Hematopoietic multipotent progenitor cell treated with erythropoietin and hydrocortisone succinate and interleukin-3 and kit ligand, for 6 days (in vitro differentiated cells): Measurements from ENCODE around the gene MCTP1.
A peak's percentile ranks its signal among the peaks of the same experiment; 100 is the strongest.

ENCODE experiments used
- DNase-seq: peaks from one replicate; pipeline ENCODE4 v3.0.0-alpha.2; 2015

MCTP1 gene

DNA sequence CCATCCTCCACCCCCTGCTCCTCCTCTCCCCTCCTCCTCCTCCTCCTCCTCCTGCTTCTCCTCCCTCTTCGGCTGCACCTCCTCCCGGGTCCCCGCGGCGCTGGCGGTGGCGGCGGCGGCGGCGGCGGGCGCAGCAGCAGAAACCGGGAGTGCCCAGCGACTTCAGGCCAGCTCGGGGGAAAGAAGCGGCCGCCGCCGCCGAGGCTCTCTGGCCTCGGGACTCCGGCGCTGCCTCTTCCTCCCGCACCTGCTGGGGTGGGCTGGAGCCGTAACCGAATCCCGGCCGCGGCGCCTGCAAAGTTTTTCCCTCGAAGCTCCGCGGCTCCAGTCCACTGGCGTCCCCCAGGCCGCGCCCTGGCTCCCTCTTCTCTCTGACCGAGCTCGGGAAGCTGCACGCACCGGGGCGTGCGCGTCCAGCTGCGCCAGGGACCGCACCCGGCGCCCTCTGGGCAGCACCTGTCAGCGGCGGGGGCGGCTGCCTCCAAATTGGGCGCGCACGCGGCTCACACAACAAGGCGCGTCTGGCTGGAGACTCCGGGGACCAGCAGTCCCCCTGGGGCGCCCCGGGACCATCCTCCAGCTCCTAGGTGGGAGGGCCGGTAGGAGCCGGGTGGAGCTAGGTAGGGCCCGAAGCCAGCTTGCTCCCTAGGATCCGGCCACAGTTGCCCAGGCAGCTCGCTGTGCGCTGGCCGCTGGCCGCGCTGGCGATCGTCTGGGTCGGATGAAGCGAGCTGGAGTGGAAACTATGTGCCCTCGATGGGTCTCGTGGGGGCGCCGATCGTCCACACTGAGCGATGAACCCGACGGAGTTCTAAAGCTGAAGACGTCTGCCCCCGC, at the start of gene MCTP1:
Gene MCTP1, minus strand, starts transcription at position 523 of the 837 bp plus-strand sequence.
- DNase-seq, result peak; percentile 18

DNA sequence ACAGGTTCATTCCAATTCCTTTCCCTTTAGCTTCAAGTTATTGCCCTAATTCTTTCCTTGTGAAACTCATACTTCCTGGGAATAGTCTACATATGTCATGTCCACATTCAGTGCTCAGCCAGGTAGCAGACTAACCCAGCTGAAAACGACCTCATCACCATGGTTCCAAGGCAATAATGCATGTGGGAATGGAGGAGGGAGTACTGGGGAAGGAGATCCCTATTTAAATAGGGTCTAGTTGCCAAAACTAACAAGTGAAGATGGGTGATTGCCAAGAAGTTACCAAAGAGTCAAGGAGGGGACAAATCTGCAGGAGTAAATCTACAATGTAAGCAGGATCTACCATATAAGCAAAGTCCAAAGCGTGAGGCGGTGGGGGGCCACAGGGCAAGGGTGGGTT, 47.3 kb upstream of the MCTP1 start:
- no peak for DNase-seq

DNA sequence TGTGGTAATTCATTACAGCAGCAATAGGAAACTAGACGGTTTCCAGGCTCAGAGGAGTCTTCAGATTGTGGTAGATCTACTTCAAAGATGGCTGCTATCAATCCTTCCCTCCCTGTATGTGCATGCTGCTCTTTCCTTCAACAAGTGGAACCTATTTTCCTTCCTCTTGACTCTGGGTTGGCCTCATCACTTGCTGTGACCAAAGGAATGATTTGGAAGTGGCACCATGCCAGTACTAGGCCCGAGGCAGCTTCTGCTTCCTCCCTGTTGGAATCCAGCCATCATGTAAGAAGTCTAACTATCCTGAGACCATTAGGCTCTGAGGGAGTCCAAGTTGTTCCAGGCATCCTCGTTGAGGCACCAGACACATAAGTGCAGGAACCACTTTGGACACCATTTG, 46.5 kb upstream of the MCTP1 start:
- no peak for DNase-seq

DNA sequence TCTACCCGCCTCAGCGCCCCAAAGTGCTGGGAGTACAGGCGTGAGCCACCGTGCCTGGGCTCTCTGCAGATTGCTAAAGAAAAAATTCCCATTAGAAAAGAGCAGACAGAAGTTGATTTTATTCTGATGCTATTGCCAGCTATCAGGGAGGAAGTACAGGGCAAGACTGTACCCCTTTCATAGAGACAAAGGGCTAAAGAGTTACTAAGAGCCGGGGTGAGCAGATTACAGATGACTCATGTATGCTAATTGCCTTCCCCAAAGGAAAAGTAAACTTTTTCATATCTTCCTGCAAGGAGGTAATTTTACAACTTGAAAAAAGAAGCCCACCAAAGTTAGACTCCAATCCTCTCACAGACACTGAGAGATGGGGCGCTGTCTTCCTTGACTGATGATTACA, 42.3 kb upstream of the MCTP1 start:
- DNase-seq, result no peak

GRCh38 chr5:95317687-95318086, 32.8 kb upstream of the MCTP1 start:
- DNase-seq, result no peak

DNA sequence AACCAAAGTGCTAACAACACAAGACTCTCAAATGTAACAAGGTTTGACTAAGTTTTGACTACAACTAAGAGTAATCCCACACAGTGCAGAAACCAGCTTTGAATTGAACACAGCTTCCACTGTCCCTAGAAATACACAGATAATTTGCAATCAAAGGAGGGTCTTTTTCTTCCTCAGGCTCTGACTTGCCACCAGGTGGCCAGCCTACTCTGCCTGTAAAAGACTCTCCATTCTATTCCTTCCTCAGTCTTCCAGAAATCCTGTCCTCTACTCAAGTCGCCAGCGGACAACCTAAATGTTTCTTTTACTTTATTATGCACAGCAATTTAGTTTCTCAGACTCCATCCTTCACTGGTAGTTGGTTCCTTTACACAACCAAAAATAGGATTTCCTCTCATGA, 32.2 kb upstream of the MCTP1 start:
- DNase-seq, result no peak

DNA sequence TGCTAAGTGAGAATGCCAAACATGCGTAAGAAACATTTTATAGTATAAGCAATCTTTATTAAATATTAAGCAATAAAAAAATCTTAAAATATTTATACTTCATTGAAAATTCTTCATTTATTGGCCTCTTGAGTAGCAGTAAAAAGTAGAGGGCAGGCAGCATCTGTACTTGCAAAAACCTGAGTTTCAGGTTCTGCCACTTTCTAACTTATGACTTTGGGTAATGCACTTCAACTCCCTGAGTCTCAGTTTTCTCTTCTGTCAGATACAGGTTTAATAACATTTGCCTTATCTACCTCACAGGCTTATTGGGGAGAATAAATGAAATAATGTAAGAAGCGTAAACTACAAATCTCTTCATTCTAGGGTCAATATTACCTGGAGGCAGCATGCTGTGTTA, 19.8 kb upstream of the MCTP1 start:
- DNase-seq, result no peak

GRCh38 chr5:95298651-95299050, 13.8 kb upstream of the MCTP1 start:
- DNase-seq, result no peak

DNA sequence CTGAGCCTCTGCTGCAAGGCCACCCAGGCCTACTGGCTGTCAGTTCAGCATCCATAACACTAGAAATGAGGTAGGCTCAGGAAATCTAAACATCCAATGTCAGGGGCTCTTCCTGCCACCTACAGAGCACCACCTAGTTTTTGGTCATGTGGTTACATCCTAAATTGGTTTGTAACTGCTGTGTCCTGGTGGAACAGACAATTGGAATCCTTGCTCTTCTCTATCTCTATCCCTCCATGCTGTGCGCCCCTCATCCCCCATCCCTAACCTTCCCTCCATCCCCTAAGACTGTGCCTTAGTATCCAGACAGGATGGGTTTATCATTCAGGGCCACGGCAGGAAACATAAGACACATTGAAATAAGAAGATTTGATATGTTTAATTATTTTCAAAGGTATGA, 11.4 kb upstream of the MCTP1 start:
- DNase-seq, result no peak

GRCh38 chr5:95285409-95285755, 488 bp upstream of the MCTP1 start:
- peak; percentile 46 for DNase-seq

DNA sequence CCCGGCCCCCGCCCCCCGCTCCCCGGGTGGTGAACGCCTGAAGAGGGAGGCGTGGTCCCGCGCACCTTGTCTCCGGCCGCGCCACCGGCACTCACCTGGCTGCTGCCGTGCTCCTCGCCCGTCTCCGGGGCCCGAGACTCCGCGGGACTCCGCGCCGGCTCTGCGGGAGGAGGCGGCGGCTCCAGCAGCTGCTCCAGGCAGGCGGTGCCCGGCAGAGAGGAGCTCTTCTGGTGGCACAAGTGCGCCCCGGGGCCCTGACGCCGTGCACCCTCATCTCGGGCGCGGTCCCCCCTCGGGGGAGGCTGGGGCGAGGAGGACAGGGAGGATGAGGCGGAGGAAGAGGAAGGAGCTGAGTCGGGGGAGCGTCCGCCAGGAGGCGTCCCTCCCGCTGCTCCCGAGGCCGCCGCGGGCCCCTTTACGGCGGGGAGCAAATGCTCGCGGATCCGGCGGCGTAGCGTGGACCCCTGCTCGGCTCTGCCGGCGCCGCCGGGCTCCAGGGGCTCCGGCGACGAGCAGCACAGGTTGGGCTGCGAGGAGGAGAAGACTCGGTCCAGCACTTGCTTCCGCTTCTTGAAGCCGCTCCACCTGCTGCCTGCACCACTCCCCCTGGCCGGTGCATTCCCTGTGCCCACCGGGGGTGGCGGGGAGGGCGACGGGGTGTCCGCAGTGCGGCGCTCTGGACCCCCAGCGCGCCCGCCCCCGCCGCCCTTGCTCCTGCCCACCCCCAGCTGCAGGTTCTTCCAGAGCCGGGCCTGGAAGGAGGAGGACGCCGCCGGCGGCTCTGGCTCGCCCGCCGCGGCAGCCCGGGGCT, 928 bp downstream of the MCTP1 start:
- peak; percentile 53 for DNase-seq

DNA sequence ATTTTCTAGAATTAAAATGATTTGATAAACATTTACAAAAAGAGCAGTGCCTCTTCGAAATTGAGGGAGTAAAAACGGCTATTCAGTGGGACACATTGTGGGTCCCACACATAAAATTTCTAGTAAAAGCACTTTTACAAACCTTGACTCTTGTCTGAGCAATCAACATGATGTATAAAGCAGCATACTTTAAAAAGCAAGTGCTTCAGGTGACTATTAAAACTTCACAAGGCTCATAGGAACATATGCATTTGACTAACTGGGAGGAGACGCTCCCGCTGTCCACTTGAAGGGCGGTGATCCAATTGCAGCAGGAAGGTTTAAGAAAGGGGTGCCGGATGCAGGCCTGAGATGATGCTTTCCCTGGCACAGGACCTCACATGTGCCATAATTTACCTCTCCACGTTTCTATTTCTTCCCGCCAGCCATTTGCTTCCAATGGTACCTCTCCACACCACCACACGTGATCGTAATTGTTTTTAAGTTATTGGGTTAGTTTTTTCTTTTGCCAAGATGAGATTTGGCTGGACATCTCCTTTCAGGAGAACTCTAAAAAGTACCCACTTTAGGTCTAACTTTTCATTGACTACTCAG, 1.8 kb downstream of the MCTP1 start:
- DNase-seq, result no peak

DNA sequence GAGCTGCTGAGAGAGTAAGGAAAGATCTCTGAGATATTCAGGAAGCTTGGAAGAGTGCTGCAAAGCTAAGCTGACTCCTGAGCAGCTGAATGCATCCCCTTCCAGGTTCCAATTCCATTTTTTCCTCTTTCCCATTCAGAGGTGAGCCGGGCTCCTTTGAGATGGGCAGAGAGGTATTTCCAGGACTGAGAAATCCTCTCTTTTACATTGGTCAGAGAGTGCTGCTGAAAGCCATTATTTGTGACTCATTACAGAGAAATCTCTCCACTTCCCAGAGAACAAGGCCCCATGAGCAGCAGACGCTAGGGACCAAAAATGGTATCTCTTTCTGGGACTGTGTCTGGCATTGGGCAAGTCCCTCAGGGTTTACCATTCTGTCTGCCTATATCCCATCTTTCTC, 3.7 kb downstream of the MCTP1 start:
- DNase-seq, result no peak

DNA sequence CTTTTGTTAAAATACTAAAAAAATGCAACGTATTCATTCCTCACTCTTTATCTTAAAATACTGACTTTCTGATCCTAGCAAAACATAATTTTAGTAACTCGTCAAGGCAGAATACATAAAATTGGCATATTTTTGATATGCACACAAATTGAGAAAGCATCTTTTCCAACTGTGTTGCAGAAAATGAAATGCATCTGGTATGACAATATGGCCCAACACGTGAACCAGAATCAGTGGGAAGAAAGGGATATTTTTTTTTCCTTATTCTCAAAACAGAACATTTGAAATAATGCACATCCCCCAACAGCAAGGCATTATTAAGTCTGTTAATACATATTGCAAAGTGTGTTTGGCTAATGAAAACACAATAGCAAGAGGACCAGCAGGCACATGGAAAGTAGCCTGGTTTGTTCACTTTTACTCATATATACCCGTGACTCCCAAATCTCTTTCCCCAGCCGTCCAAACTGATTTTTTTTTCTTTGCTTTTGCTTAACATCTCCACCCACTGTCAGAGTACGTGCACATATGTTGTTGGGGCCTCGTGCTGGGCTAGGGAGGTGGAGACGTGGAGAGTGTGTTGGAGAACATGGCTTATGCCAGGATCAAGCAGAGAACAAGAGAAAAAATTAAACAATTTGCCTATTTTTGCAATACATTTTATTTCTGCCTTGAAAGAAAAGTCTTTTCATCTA, 4.3 kb downstream of the MCTP1 start:
- DNase-seq, result no peak

GRCh38 chr5:95274011-95274410, 10.9 kb downstream of the MCTP1 start:
- no peak for DNase-seq

DNA sequence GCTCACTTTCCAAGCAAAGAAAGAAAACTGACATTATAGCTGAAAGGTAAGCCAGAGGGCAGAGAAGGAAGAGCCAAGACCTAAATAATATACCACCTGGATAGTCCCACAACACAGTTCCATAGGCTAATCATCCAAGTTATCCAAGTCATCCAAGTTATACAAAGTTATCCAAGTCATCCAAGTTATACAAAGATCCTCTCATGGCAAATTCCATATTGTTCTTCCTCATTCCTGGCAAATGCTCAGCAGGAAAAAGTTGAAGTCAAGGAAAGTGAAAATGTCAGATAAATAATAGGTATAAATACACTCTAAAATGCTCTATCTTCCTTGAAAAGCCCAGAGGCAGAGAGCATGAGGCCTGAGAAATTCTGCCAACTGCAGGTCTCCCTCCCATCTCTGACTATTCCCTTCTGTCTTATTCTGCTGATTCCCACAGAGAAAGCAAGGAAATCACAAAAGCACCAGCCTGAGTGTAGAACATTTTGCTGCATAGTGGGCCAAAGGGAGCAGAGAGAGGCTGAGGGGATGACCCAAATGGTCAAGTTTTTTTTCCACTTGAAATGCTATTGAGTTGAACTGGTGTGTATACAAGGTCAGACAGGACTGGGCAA, 12.5 kb downstream of the MCTP1 start:
- DNase-seq, result no peak

- peak; percentile 29 for DNase-seq
These were observed 21.8 kb downstream of the MCTP1 start for GRCh38 chr5:95262933-95263660.

DNA sequence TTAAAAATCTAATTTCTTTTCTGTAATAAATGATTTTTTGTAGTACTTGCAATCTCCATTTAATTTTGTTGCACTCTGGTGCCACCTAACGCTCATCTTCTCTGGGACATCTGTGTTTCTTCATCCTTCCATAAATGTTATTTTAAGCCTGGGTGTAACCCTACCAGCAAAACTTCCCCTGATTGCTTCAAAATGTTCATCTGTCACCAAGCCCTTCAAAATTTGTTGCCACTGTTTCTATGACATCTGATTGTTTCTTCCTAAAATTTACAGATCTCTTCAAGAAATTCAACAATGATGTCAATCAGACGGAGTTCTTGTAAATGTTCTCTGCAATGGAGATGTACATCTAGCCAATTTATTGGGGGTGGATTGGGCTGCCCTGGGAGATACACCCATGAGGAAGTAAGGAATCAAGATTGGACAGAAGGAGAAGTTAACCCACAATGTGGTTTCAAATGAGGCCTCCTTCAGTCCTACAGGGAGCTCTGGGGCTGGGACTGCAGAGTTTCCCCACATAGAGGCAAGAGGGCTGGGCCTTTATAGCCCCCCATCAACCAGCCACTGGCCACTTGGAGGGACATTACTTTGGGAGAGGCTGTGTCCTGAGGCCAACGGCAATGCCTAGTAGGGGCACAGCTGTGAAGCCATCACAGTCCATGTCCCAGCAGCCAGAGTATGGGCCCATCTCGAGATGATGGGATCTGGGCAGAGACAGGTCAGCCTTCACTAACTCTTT, 23.3 kb downstream of the MCTP1 start:
- DNase-seq, result peak; percentile 68

DNA sequence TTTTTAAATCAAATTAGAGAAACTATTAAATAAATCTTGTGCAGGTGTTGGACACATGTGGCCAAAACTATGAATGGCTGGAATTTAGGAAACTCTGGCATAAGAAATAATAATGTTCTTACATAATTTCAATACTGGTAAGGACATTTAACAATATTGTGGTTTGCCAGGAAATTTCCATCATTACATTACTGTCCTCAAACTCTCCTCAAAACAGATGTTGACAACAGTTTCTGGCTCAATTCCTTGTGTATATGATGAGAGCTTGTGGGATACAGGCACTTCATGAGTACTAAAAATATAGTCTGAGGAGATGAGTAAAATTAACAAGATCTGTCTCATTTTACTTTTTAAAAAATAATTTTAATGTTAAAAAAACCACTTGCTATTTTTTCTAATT, 27.9 kb downstream of the MCTP1 start:
- no peak for DNase-seq

DNA sequence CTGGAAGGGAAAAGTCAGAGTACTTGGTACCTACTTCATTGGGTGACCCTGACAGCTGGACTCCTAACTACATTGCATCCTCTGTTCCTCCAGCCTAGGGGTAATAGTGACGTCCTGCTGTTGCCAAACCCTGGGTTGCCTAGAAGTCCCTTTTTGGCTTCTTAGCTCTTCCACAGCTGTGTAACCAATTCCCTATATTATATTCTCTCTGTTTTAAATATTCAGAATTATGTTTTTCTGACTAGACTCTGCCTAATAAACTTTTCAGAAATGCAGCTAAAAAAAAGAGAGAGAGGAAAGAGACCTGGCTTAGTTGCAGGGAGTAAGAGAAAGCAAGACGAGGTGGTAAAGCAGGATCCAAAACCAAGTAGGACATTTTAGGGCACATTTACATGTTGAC, 28.4 kb downstream of the MCTP1 start:
- DNase-seq, result no peak

DNA sequence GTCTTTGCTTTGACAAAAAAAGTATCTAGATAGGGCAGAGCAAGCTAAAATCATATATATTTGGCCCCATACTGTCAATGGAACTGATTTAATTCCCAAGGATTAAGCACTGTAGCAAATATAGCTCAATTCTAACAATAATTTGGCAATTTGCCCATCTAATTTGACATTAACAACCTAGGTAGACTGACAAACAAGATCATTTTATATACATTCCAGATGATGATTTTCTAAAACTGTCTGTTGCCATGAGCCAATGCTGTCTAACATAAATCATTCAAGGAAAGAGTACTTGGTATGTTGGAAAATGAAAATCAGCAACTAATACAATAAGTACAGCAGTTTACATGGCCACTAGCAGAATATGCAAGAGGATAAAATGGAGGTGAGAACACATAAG, 32.1 kb downstream of the MCTP1 start:
- no peak for DNase-seq
